IMR-90 (cell line): ENCODE data around the gene TMEFF1. TPM values are rescaled to one million over a fixed set of nuclear protein-coding genes. Genes with fewer than 3 reads are reported as not detected.

ENCODE experiments used
- ATAC-seq: fragments of 200-7000 bp; cut with Tn5 transposase; 2 replicates; pipeline ENCODE4 v1.9.1; 2020; ENCODE audit warnings: low read depth, mild to moderate bottlenecking, moderate library complexity
- BruUV-seq: library from RNA; stranded (reverse); fragments of 400-500 nt; replicated peaks from 2 replicates; lab custom pipeline; 2021; lab: Mats Ljungman, UMichigan
- CTCF ChIA-PET: fragments of 300-600 bp; formaldehyde crosslinking; extraction: SDS; loops from one replicate; lab custom pipeline; 2021; ENCODE audit warnings: antibody characterized with exemption; lab: Yijun Ruan, JAX
- POLR2A ChIA-PET: fragments of 300-600 bp; sonication (Branson Sonifier 250); formaldehyde crosslinking; loops from one replicate; lab custom pipeline; 2022; ENCODE audit warnings: antibody characterized with exemption; ENCODE audit not compliant: unreplicated experiment; lab: Charles Lee
- DNase-seq: peaks from one replicate; pipeline ENCODE4 v3.0.0; 2013
- H2AFZ ChIP-seq: replicated peaks from 2 replicates; pipeline ENCODE3; 2013; ENCODE audit warnings: low read length, mild to moderate bottlenecking; ENCODE audit not compliant: poor library complexity
- H2AK5ac ChIP-seq: 2 replicates; pipeline ENCODE4 v1.6.1; 2013; ENCODE audit warnings: low read depth, low read length, inconsistent platforms
- H2AK9ac ChIP-seq: replicated peaks from 2 replicates; pipeline ENCODE3; 2013; ENCODE audit warnings: mild to moderate bottlenecking, low read depth, low read length, moderate library complexity; ENCODE audit not compliant: poor library complexity
- H2BK120ac ChIP-seq: 2 replicates; pipeline ENCODE4 v1.6.1; 2013; ENCODE audit warnings: low read depth, low read length, inconsistent platforms
- H2BK15ac ChIP-seq: 3 replicates; pipeline ENCODE4 v1.6.1; 2013; ENCODE audit warnings: low read depth, low read length, inconsistent platforms
- H2BK20ac ChIP-seq: 2 replicates; pipeline ENCODE4 v1.6.1; 2013; ENCODE audit warnings: low read depth, mild to moderate bottlenecking, inconsistent platforms, low read length, moderate library complexity
- H2BK5ac ChIP-seq: 2 replicates; pipeline ENCODE4 v1.6.1; 2013; ENCODE audit warnings: mild to moderate bottlenecking, low read depth, low read length, inconsistent platforms; ENCODE audit not compliant: poor library complexity, severe bottlenecking
- H3K14ac ChIP-seq: replicated peaks from 2 replicates; pipeline ENCODE4 v1.6.1; 2013; ENCODE audit warnings: low read depth, low read length, inconsistent platforms
- H3K18ac ChIP-seq: 2 replicates; pipeline ENCODE4 v1.6.1; 2013; ENCODE audit warnings: low read depth, low read length, control low read depth
- H3K23ac ChIP-seq: 2 replicates; pipeline ENCODE4 v1.6.1; 2013; ENCODE audit warnings: low read depth, low read length, inconsistent platforms
- H3K27ac ChIP-seq: 2 replicates; pipeline ENCODE4 v1.5.1; 2013; ENCODE audit warnings: mild to moderate bottlenecking, control low read depth, low read length; ENCODE audit not compliant: insufficient read depth
- H3K27me3 ChIP-seq: 2 replicates; pipeline ENCODE4 v1.6.1; 2013; ENCODE audit warnings: low read length; ENCODE audit not compliant: control insufficient read depth, insufficient read depth
- H3K36me3 ChIP-seq: 2 replicates; pipeline ENCODE4 v1.6.1; 2013; ENCODE audit warnings: low read length, mixed read lengths; ENCODE audit not compliant: control insufficient read depth, insufficient read depth
- H3K4ac ChIP-seq: 2 replicates; pipeline ENCODE4 v1.6.1; 2013; ENCODE audit warnings: low read depth, low read length, inconsistent platforms
- H3K4me1 ChIP-seq: 2 replicates; pipeline ENCODE4 v1.6.1; 2013; ENCODE audit warnings: low read length, mixed read lengths; ENCODE audit not compliant: control insufficient read depth, insufficient read depth
- H3K4me2 ChIP-seq: 2 replicates; pipeline ENCODE4 v1.6.1; 2013; ENCODE audit warnings: low read depth, mild to moderate bottlenecking, control low read depth, low read length, moderate library complexity
- H3K4me3 ChIP-seq: 2 replicates; pipeline ENCODE4 v1.5.1; 2013; ENCODE audit warnings: low read depth, mild to moderate bottlenecking, control low read depth, low read length, moderate library complexity; ENCODE audit not compliant: insufficient read depth
- H3K56ac ChIP-seq: 2 replicates; pipeline ENCODE4 v1.6.1; 2013; ENCODE audit warnings: low read length, inconsistent platforms; ENCODE audit not compliant: insufficient read depth; ENCODE audit errors: extremely low read depth
- H3K79me1 ChIP-seq, 2 experiments: 2 replicates each; pipeline ENCODE4 v1.6.1; 2013; ENCODE audit warnings: low read length in 2 of 2, inconsistent platforms in 1 of 2, low read depth in 1 of 2
- H3K9ac ChIP-seq: 2 replicates; pipeline ENCODE4 v1.6.1; 2013; ENCODE audit warnings: low read depth, low read length, control low read depth
- H3K9me1 ChIP-seq: 2 replicates; pipeline ENCODE4 v1.6.1; 2013; ENCODE audit warnings: low read length, inconsistent platforms; ENCODE audit not compliant: insufficient read depth
- H3K9me3 ChIP-seq: 2 replicates; pipeline ENCODE4 v1.6.1; 2013; ENCODE audit warnings: low read length; ENCODE audit not compliant: control insufficient read depth, insufficient read depth
- H4K20me1 ChIP-seq: 2 replicates; pipeline ENCODE4 v1.6.1; 2013; ENCODE audit warnings: low read length, inconsistent platforms; ENCODE audit not compliant: insufficient read depth
- H4K5ac ChIP-seq: 2 replicates; pipeline ENCODE4 v1.6.1; 2013; ENCODE audit warnings: mild to moderate bottlenecking, low read depth, low read length, control low read depth
- H4K8ac ChIP-seq, 2 experiments: 2 replicates each; pipeline ENCODE4 v1.6.1; 2013; ENCODE audit warnings: low read depth in 2 of 2, low read length in 2 of 2, control low read depth in 1 of 2, inconsistent platforms in 1 of 2
- H4K91ac ChIP-seq: 2 replicates; pipeline ENCODE4 v1.6.1; 2013; ENCODE audit warnings: low read depth, low read length, inconsistent platforms; ENCODE audit not compliant: insufficient read depth
- BHLHE40 ChIP-seq: fragments of 150-350 bp; IDR thresholded peaks from 2 replicates; pipeline ENCODE4 v1.6.1; 2016; ENCODE audit warnings: mild to moderate bottlenecking, low read depth, low read length
- MAFK ChIP-seq: IDR thresholded peaks from 2 replicates; pipeline ENCODE4 v1.6.1; 2012; ENCODE audit warnings: low read depth, low read length, improper control_type of control experiment
- RFX5 ChIP-seq: IDR thresholded peaks from 2 replicates; pipeline ENCODE4 v1.8.0; 2012; ENCODE audit warnings: low read depth, mild to moderate bottlenecking, low read length, moderate library complexity
- WGBS, 2 experiments: methylation state at CpG; one replicate each; pipeline versions ENCODE4 v1.1.5 to v1.1.7; 2013; ENCODE audit warnings: missing lambda C conversion rate in 2 of 2; ENCODE audit not compliant: insufficient read length in 1 of 2; ENCODE audit errors: extremely low coverage in 2 of 2; 5-methylcytosine and 5-hydroxymethylcytosine counted together
- dilution Hi-C: fragments of 300-500 bp; cut with HindIII; formaldehyde crosslinking; loops from one replicate; pipeline ENCODE4 v1.14.3; 2018; ENCODE audit warnings: low sequenced_read_pairs; ENCODE audit not compliant: unreplicated experiment
- in situ Hi-C: fragments of 300-500 bp; cut with MboI; formaldehyde crosslinking; loops from 3 replicates; pipeline ENCODE4 v1.14.3; 2019; ENCODE audit warnings: low sequenced_read_pairs, inconsistent platforms, mixed read lengths
- intact Hi-C: fragments of 100-400 bp; cut with micrococcal nuclease; formaldehyde crosslinking; loops from 2 replicates; pipeline ENCODE4 v1.10.0; 2022
- polyA plus RNA-seq, 3 experiments: library from polyadenylated mRNA; depleted of rRNA; stranded (reverse); fragments of >200 nt; gene quantifications; 2 replicates each; pipeline ENCODE4 v1.2.3, GENCODE V29; 2012; ENCODE audit warnings: low replicate concordance in 1 of 3
- total RNA-seq: library from RNA; depleted of rRNA; stranded (reverse); fragments of >200 nt; gene quantifications from 2 replicates; pipeline ENCODE4 v1.2.3, GENCODE V29; 2012
- TF ChIP-seq, protein P1 (sequence below): fragments of 150-350 bp; IDR thresholded peaks from 2 replicates; pipeline ENCODE4 v1.6.1; 2017; ENCODE audit warnings: mild to moderate bottlenecking, antibody characterized with exemption, low read length, low read depth

TMEFF1 gene
- total and polyA plus RNA-seq, 2 of the 4 experiments (the other 2 are of a cell fraction), result 0.62 to 0.90 TPM

DNA sequence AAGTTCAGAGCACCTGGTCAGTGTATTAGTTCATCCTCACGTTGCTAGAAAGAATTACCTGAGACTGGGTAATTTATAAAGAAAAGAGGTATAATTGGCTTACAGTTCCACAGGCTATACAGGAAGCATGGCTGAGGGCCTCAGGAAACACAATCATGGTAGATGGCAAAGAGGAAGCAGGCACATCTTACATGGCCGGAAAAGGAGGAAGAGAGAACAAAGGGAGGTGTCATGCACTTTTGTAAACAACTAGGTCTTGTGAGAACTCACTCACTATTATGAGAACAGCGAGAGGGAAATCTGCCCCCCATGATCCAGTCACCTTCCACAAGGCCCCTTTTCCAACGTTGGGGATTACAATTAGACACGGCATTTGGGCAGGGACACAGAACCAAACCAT is 76.1 kb downstream of the TMEFF1 start:
- Histone ChIP-seq H2AK5ac (no peak overlapping the region), H2BK15ac (no peak overlapping the region), H3K23ac (no peak overlapping the region), H3K27ac (no peak overlapping the region), H2BK120ac (no peak overlapping the region), H3K14ac (no peak overlapping the region), H4K5ac (no peak overlapping the region), H3K4me2 (no peak overlapping the region), H3K4me1 (no peaks in the 10 kb centered on the region), H4K91ac (no peak overlapping the region), H3K9me1 (no peaks in the 10 kb centered on the region), H2AFZ (no peak overlapping the region), H4K20me1 (no peaks in the 10 kb centered on the region), H3K36me3 (peaks cover 4% of the 10 kb centered on the region), H3K4me3 (no peak overlapping the region), H3K27me3 (no peaks in the 10 kb centered on the region), H3K9ac (no peak overlapping the region), H3K56ac (no peak overlapping the region), H3K18ac (no peak overlapping the region), H3K79me1 (no peaks in the 10 kb centered on the region), H2BK5ac (no peak overlapping the region), H3K9me3 (peaks cover 2% of the 10 kb centered on the region; the same call in 1 of the 2 replicates), H3K4ac (no peak overlapping the region), H2AK9ac (no peak overlapping the region), H2BK20ac (no peak overlapping the region), H4K8ac (no peak overlapping the region)
- ChIA-PET CTCF (no interaction called here), POLR2A (no interaction called here)
- in situ Hi-C loops (no loop called here), intact Hi-C loops (no loop called here), dilution Hi-C loops (no loop called here)
- DNase-seq, result no peak
- TF ChIP-seq MAFK (no peak), BHLHE40 (no peak), RFX5 (no peak)
- TF ChIP-seq, protein P1, sequence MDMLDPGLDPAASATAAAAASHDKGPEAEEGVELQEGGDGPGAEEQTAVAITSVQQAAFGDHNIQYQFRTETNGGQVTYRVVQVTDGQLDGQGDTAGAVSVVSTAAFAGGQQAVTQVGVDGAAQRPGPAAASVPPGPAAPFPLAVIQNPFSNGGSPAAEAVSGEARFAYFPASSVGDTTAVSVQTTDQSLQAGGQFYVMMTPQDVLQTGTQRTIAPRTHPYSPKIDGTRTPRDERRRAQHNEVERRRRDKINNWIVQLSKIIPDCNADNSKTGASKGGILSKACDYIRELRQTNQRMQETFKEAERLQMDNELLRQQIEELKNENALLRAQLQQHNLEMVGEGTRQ, result no peak
- no TSS peak for BruUV-seq
- no CpG with 5 or more reads among the region's 5 CpGs for WGBS, 2 experiments
- no peak for ATAC-seq
